ENCODE measurements around the gene ACTN4. TPM values are rescaled to one million over a fixed set of nuclear protein-coding genes. Genes with fewer than 3 reads are reported as not detected.

ACTN4 gene
- polyA plus RNA-seq, 1 donor: 251 TPM

GRCh38 chr19:38635483-38636399, 11.7 kb upstream of the ACTN4 start:
- DNase-seq: no peak

- DNase-seq: no peak
Observed at GRCh38 chr19:38638461-38638860, 9.0 kb upstream of the ACTN4 start.

- no peak for DNase-seq
Observed at GRCh38 chr19:38639679-38640078, 7.8 kb upstream of the ACTN4 start.

- no peak for DNase-seq
Observed at GRCh38 chr19:38640368-38640767, 7.1 kb upstream of the ACTN4 start.

- no peak for DNase-seq
Observed at GRCh38 chr19:38642176-38642575, 5.3 kb upstream of the ACTN4 start.

- DNase-seq: no peak
Observed at GRCh38 chr19:38644719-38645118, 2.7 kb upstream of the ACTN4 start.

GRCh38 chr19:38647966-38648768, 718 bp downstream of the ACTN4 start:
- DNase-seq: no peak

GRCh38 chr19:38648769-38649304, 1.4 kb downstream of the ACTN4 start:
- no peak for DNase-seq

GRCh38 chr19:38649305-38650171, 2.1 kb downstream of the ACTN4 start:
- DNase-seq: no peak

GRCh38 chr19:38650172-38650775, 2.8 kb downstream of the ACTN4 start:
- DNase-seq: no peak

GRCh38 chr19:38650911-38651584, 3.6 kb downstream of the ACTN4 start:
- no peak for DNase-seq

- DNase-seq: no peak
Observed at GRCh38 chr19:38653028-38653571, 5.7 kb downstream of the ACTN4 start.

GRCh38 chr19:38654628-38655055, 7.2 kb downstream of the ACTN4 start:
- no peak for DNase-seq

- no peak for DNase-seq
Observed at GRCh38 chr19:38655148-38655824, 7.8 kb downstream of the ACTN4 start.

- no peak for DNase-seq
Observed at GRCh38 chr19:38656171-38656981, 8.9 kb downstream of the ACTN4 start.

- DNase-seq: no peak
Observed at GRCh38 chr19:38657633-38658222, 10.3 kb downstream of the ACTN4 start.

GRCh38 chr19:38658462-38659306, 11.2 kb downstream of the ACTN4 start:
- DNase-seq: peak; percentile 62

GRCh38 chr19:38660724-38661123, 13.3 kb downstream of the ACTN4 start:
- no peak for DNase-seq

All from hindlimb muscle (tissue), 1 donor.